ENCODE results near the gene PAF1.

The PAF1 gene

GRCh38 chr19:39401549-39402345 lies 10.8 kb upstream of the PAF1 start:
- peak overlapping the region; percentile 90 for H3K27ac ChIP-seq
- TF ChIP-seq ZFX (IDR thresholded peaks at IDR 0.05): no peak
- TF ChIP-seq CTCF (conservative IDR thresholded peaks at IDR 0.05): no peak

- H3K27ac ChIP-seq: peak overlapping the region; percentile 90; the same call in 1 of the 2 replicates
- TF ChIP-seq CTCF (conservative IDR thresholded peaks at IDR 0.05): no peak
- TF ChIP-seq ZFX (IDR thresholded peaks at IDR 0.05): no peak
These were observed 10.2 kb upstream of the PAF1 start for GRCh38 chr19:39401070-39401548.

DNA sequence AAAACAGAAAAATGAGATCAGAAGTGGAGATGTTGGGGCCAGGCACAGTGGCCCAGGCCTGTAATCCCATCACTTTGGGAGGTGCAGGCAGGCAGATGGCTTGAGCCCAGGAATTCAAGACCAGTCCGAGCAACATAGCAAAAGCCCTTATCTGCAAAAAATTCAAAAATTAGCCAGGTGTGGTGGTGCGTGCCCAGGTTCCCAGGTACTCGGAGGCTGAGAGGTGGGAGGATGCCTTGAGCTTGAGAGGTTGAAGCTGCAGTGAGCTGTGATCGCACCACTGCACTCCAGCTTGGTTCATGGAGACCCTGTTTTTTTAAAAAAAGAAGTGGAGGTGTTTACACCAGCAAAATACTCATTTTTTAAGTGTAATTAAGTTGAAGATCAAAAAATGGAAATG lies 9.2 kb upstream of the PAF1 start:
- no peak overlapping the region for H3K27ac ChIP-seq

GRCh38 chr19:39399668-39400050 lies 8.8 kb upstream of the PAF1 start:
- H3K27ac ChIP-seq: no peak overlapping the region
- TF ChIP-seq CTCF (conservative IDR thresholded peaks at IDR 0.05) (no peak), ZFX (IDR thresholded peaks at IDR 0.05) (no peak)

More for the DNA sequence above, 9.2 kb upstream of the PAF1 start:
- no peak for TF ChIP-seq CTCF (conservative IDR thresholded peaks at IDR 0.05)
- no peak for TF ChIP-seq ZFX (IDR thresholded peaks at IDR 0.05)

GRCh38 chr19:39398297-39398864 lies 7.5 kb upstream of the PAF1 start:
- TF ChIP-seq ZFX (IDR thresholded peaks at IDR 0.05): no peak
- no peak for TF ChIP-seq CTCF (conservative IDR thresholded peaks at IDR 0.05)
- H3K27ac ChIP-seq: no peak overlapping the region

- peak; percentile 96 for TF ChIP-seq CTCF (conservative IDR thresholded peaks at IDR 0.05)
- no peak for TF ChIP-seq ZFX (IDR thresholded peaks at IDR 0.05)
- no peak overlapping the region for H3K27ac ChIP-seq
These were observed 6.7 kb upstream of the PAF1 start for GRCh38 chr19:39397360-39398296.

Measured in C4-2B (cell line).